ENCODE data around the gene BRD7. TPM values are rescaled to one million over a fixed set of nuclear protein-coding genes. Genes with fewer than 3 reads are reported as not detected.

The BRD7 gene
- total and polyA plus RNA-seq, 2 donors (not counting 1 experiment from before 2014, with no cell fraction given) = 29.8 to 64.5 TPM

GRCh38 chr16:50367777-50368409, 895 bp downstream of the BRD7 start:
- H4K20me1 ChIP-seq (ENCODE audit: control insufficient read depth, insufficient read depth, low read length, poor library complexity, severe bottlenecking) = peaks cover 32% of the 10 kb centered on the region
- Mint-ChIP-seq H3K4me3 (peak overlapping the region; percentile 91), H3K4me1 (peaks cover 44% of the 10 kb centered on the region), H3K9me3 (ENCODE audit: insufficient read depth) (no peaks in the 10 kb centered on the region), H3K27ac (peak overlapping the region; percentile 84), H3K27me3 (no peaks in the 10 kb centered on the region)
- 9% methylated on average over 13 of the region's 23 CpGs for WGBS (ENCODE audit: insufficient coverage)
- H3K27me3 ChIP-seq (replicated peaks in 1 of 4; ENCODE audit: control extremely low read depth in 1 of 4, control insufficient read depth in 3 of 4, insufficient read depth in 4 of 4, low read length in 3 of 4) = no peaks in the 10 kb centered on the region
- H3K4me2 ChIP-seq (replicated peaks; ENCODE audit: low read depth, low read length, poor library complexity, severe bottlenecking) = peak overlapping the region; percentile 79
- CTCF ChIA-PET = interaction anchor here (0.9 to 3.4 kb wide), 7 partner anchors 12 to 277 kb away, joined by 3 to 28 read pairs (median 3); partner anchors contain the start of gene ADCY7
- H3K4me1 ChIP-seq (ENCODE audit: control insufficient read depth in 2 of 2, insufficient read depth in 2 of 2, low read length in 2 of 2) = peaks cover 26 to 32% of the 10 kb centered on the region in 2 donors
- POLR2A ChIA-PET = interaction anchor here (0.7 kb wide), 1 partner anchor 26 kb away, joined by 3 read pairs; no protein-coding TSS in a partner anchor
- H2AFZ ChIP-seq (ENCODE audit: insufficient read depth, low read depth, low read length, poor library complexity, severe bottlenecking) = peak overlapping the region; percentile 73
- ATAC-seq (ENCODE audit: low read depth) (no peak), DNase-seq (no peak)
- H3K9ac ChIP-seq (ENCODE audit: low read length) = peak overlapping the region; percentile 73
- intact Hi-C loops (cut with micrococcal nuclease) = loop anchor here (1.0 to 5.0 kb wide), 6 partner anchors 13 to 379 kb away; partner anchors contain the start of genes CNEP1R1 and TENT4B
- H3K4me3 ChIP-seq (ENCODE audit: control extremely low read depth in 1 of 5, extremely low read depth in 1 of 5, insufficient read depth in 1 of 5, low read depth in 2 of 5, low read length in 4 of 5) = peak overlapping the region; percentile 45 to 82 (median 66)
- no peaks in the 10 kb centered on the region for H3K9me3 ChIP-seq (ENCODE audit: control extremely low read depth in 1 of 3, control insufficient read depth in 2 of 3, insufficient read depth in 1 of 3, low read length in 2 of 3)
- peaks cover 66% of the 10 kb centered on the region for H3K79me2 ChIP-seq (ENCODE audit: control insufficient read depth, insufficient read depth, low read length)
- peak overlapping the region in 1 of 2 donors; percentile 68 for H3K27ac ChIP-seq (ENCODE audit: low read length in 2 of 2)
- peaks cover 11 to 21% of the 10 kb centered on the region in 2 experiments for H3K36me3 ChIP-seq (replicated peaks in 1 of 2; ENCODE audit: control extremely low read depth in 1 of 2, control insufficient read depth in 1 of 2, extremely low read depth in 1 of 2, insufficient read depth in 2 of 2, low read length in 1 of 2)
- TF ChIP-seq CTCF (IDR thresholded peaks at IDR 0.05) (no peak), EZH2 (IDR thresholded peaks at IDR 0.05; ENCODE audit: borderline replicate concordance, insufficient read depth, low read depth, low read length, poor library complexity, severe bottlenecking) (no peak)
